Neutrophil (primary cell): Measurements from ENCODE around the gene TRPT1.

Experiments
- H3K27ac ChIP-seq: fragments of 200-600 bp; sonication (generic); 2 replicates; pipeline ENCODE4 v1.5.1; 2016; ENCODE audit warnings: mild to moderate bottlenecking, moderate library complexity
- H3K27me3 ChIP-seq: fragments of 200-600 bp; sonication (generic); 2 replicates; pipeline ENCODE4 v1.6.0; 2016; ENCODE audit warnings: mild to moderate bottlenecking
- H3K36me3 ChIP-seq: fragments of 200-600 bp; sonication (generic); 2 replicates; pipeline ENCODE4 v1.5.1; 2017
- H3K4me1 ChIP-seq, 2 experiments: fragments of 200-600 bp in 1 of 2; sonication (generic) in 1 of 2; 1 replicate in 1 of 2; 2 replicates in 1 of 2; pipeline versions ENCODE4 v1.5.1 to v1.6.1; 2013 to 2016; ENCODE audit warnings: low read depth in 1 of 2, low read length in 1 of 2, mild to moderate bottlenecking in 1 of 2, moderate library complexity in 1 of 2; ENCODE audit not compliant: control insufficient read depth in 1 of 2, insufficient read depth in 1 of 2
- H3K4me3 ChIP-seq, 2 experiments: fragments of 200-600 bp in 1 of 2; sonication (generic) in 1 of 2; 1 replicate in 1 of 2; 2 replicates in 1 of 2; pipeline ENCODE4 v1.5.1; 2013 to 2016; ENCODE audit warnings: low read depth in 1 of 2, low read length in 1 of 2, mild to moderate bottlenecking in 1 of 2, moderate library complexity in 1 of 2
- H3K9me3 ChIP-seq: fragments of 200-600 bp; sonication (generic); 2 replicates; pipeline ENCODE4 v1.5.1; 2016
- CTCF ChIP-seq: fragments of 200-600 bp; sonication (generic); IDR thresholded peaks from 2 replicates; pipeline ENCODE4 v1.5.1; 2016; ENCODE audit warnings: antibody characterized with exemption

TRPT1 gene

DNA sequence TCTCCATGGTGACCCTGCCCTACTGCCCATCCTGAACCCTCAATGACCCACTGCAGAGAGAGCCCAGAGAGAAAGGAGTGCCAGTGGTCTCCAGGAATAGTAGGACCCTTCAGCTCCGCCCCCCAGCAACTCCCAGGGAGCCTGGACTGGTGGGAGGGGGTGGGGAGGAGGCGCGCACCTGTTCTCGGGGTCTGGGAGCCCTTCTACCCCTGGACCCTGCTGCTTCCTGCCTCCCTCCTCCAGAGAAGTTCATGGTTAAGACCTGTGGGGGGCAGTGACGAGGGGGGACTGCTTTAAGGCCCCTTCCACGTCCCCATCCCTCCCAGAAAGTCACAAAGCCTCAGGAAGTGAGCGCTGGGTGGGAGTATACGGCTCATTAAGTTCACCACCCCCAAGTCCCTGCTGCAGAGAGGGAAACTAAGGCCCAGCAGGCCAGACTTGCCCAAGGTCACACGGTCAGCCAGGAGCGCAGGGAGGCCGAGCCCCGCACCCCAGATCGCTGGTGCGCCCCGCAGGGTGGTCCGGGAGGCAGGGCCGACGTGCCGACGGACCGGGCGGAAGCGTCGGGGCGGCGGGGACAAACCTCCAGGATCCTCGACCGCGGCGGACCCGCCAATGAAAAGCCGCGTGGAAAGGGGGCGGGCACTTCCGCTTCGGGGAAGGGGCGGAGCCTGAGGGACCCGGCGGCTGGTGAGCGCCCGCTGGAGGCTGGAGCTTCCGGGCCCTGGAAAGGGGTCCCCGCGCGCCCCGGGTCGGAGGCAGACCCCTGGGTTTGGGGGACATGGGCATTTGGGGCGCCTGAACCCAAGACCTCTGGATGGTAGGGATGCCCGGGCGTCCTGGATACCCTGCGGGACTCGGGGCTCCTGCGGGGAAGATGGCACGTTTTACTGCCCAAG, at the start of gene TRPT1, which contains the start of gene NUDT22:
TRPT1 (minus strand) TSS at position 579 of the 899 bp plus-strand sequence; CDS start at position 253, 326 bp downstream.
NUDT22 (plus strand) TSS at position 667 of the 899 bp plus-strand sequence. CDS start 379 bp downstream, outside the sequence.
- Histone ChIP-seq H3K4me3 (peak within 1 kb of the TSS; percentile 75 to 84), H3K27me3 (no peaks in the 10 kb centered on the region), H3K27ac (peak within 1 kb of the TSS; percentile 85), H3K9me3 (no peaks in the 10 kb centered on the region), H3K4me1 (peaks cover 40 to 43% of the 10 kb centered on the region in 2 experiments), H3K36me3 (peaks cover 38% of the 10 kb centered on the region)
- TF ChIP-seq CTCF = no peak

GRCh38 chr11:64275031-64275800, 49.2 kb upstream of the TRPT1 start:
- H3K4me1 ChIP-seq = peaks cover 14 to 17% of the 10 kb centered on the region in 2 experiments
- H3K4me3 ChIP-seq = no peak overlapping the region
- H3K9me3 ChIP-seq = no peaks in the 10 kb centered on the region
- H3K36me3 ChIP-seq = peaks cover 38% of the 10 kb centered on the region
- no peak for TF ChIP-seq CTCF
- no peak overlapping the region for H3K27ac ChIP-seq
- H3K27me3 ChIP-seq = no peaks in the 10 kb centered on the region

GRCh38 chr11:64269540-64270220, 43.7 kb upstream of the TRPT1 start:
- H3K4me1 ChIP-seq = peaks cover 36% of the 10 kb centered on the region in 2 experiments

DNA sequence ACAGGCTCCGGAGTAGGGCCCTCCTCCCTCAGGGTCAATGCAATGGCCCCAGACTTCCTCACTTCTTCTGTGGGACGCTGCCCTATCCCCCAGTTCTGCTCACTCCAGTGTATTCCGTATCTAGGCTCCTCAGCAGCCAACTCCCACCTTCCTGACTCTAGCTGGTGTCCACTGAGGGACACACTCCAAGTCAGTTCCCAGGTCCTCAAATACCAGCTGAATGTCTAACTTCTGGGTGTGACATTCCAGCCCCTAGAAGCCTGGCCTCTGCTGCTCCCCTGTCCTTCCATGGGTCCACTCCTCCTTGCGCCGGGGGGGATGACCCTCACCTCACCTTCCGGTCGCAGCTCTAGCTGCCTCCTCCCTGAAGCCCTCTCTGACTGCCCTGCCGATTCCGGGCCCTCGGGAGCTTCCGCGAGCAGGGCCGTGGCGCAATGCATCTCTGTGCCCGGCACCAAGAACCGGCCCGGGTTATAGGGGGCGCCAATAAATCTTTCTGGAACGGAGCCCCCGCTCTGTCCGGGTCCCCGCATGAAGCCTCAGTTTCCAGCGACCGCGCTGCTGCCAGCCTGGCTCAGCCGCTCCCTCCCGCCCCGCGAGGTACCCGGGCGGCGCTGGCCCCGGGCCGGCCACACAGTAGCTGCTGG, 43.0 kb upstream of the TRPT1 start:
- no peak for TF ChIP-seq CTCF
- H3K9me3 ChIP-seq = no peaks in the 10 kb centered on the region
- H3K4me3 ChIP-seq = peak overlapping the region; percentile 96 to 99
- peak overlapping the region; percentile 98 for H3K27ac ChIP-seq
- H3K4me1 ChIP-seq = peaks cover 36% of the 10 kb centered on the region in 2 experiments
- peaks cover 25% of the 10 kb centered on the region for H3K36me3 ChIP-seq
- no peaks in the 10 kb centered on the region for H3K27me3 ChIP-seq

More at GRCh38 chr11:64269540-64270220, 43.7 kb upstream of the TRPT1 start:
- H3K4me3 ChIP-seq = peak overlapping the region; percentile 96 to 99
- H3K36me3 ChIP-seq = peaks cover 20% of the 10 kb centered on the region
- no peaks in the 10 kb centered on the region for H3K27me3 ChIP-seq
- H3K27ac ChIP-seq = peak overlapping the region; percentile 98
- TF ChIP-seq CTCF = no peak
- no peaks in the 10 kb centered on the region for H3K9me3 ChIP-seq
